Endothelial cell of umbilical vein (primary cell): ENCODE results near the gene TUBB3. TPM values are rescaled to one million over a fixed set of nuclear protein-coding genes. Genes with fewer than 3 reads are reported as not detected.

Source experiments
- BruUV-seq: library from RNA; stranded (reverse); fragments of 400-500 nt; replicated peaks from 2 replicates; lab custom pipeline; 2021; lab: Mats Ljungman, UMichigan
- CTCF ChIA-PET: fragments of 300-600, 350-600 bp; sonication (Branson Sonifier 250); formaldehyde crosslinking; loops from one replicate; lab custom pipeline; 2021; ENCODE audit warnings: antibody characterized with exemption, inconsistent platforms; lab: Charles Lee
- POLR2A ChIA-PET: fragments of 300-600, 350-600 bp; sonication (Branson Sonifier 250); formaldehyde crosslinking; loops from one replicate; lab custom pipeline; 2021; ENCODE audit warnings: antibody characterized with exemption, inconsistent platforms; lab: Charles Lee
- DNase-seq: peaks from one replicate; pipeline ENCODE4 v3.0.0-alpha.2; 2011; ENCODE audit warnings: low read depth, low spot score
- FAIRE-seq: peaks from 2 replicates; lab custom pipeline; 2011; peaks lifted over from hg19 to GRCh38; lab: Jason Lieb, UNC
- H2AFZ ChIP-seq: 2 replicates; pipeline ENCODE4 v1.6.0; 2012; ENCODE audit warnings: low read depth, low read length, control low read depth, inconsistent platforms
- H3K27ac ChIP-seq: 2 replicates; pipeline ENCODE4 v1.5.1; 2011; ENCODE audit warnings: low read depth, mild to moderate bottlenecking, control low read depth, low read length, moderate library complexity; ENCODE audit not compliant: insufficient read depth
- H3K27me3 ChIP-seq, 2 experiments: 2 replicates each; pipeline versions ENCODE4 v1.6.0 to v1.6.1; 2011; ENCODE audit warnings: low read length in 2 of 2, mixed read lengths in 1 of 2; ENCODE audit not compliant: control insufficient read depth in 2 of 2, insufficient read depth in 2 of 2
- H3K36me3 ChIP-seq, 2 experiments: 2 replicates in 1 of 2; 3 replicates in 1 of 2; pipeline ENCODE4 v1.5.1; 2011; ENCODE audit warnings: low read length in 2 of 2, mild to moderate bottlenecking in 1 of 2, moderate library complexity in 1 of 2; ENCODE audit not compliant: control insufficient read depth in 2 of 2, insufficient read depth in 2 of 2; ENCODE audit errors: extremely low read depth in 1 of 2
- H3K4me1 ChIP-seq: 3 replicates; pipeline ENCODE4 v1.5.1; 2011; ENCODE audit warnings: mild to moderate bottlenecking, low read length; ENCODE audit not compliant: control insufficient read depth, insufficient read depth; ENCODE audit errors: extremely low read depth
- H3K4me2 ChIP-seq: 2 replicates; pipeline ENCODE4 v1.6.1; 2011; ENCODE audit warnings: low read length, control low read depth, mixed read lengths; ENCODE audit not compliant: insufficient read depth
- H3K4me3 ChIP-seq, 3 experiments: fragments of 200-600 bp in 1 of 3; sonication (generic), shearing (Covaris generic) in 1 of 3; replicated peaks in 1 of 3; 2 replicates each; pipeline ENCODE4 v1.5.1; 2011 to 2016; ENCODE audit warnings: control low read depth in 3 of 3, low read length in 3 of 3, mild to moderate bottlenecking in 2 of 3, inconsistent platforms in 1 of 3, low read depth in 1 of 3, moderate library complexity in 1 of 3; ENCODE audit not compliant: insufficient read depth in 1 of 3
- H3K79me2 ChIP-seq: 2 replicates; pipeline ENCODE4 v1.6.0; 2012; ENCODE audit warnings: low read length, inconsistent platforms; ENCODE audit not compliant: control insufficient read depth, insufficient read depth
- H3K9ac ChIP-seq: replicated peaks from 2 replicates; pipeline ENCODE3; 2011; ENCODE audit warnings: low read length, control low read depth; ENCODE audit not compliant: insufficient read depth; ENCODE audit errors: extremely low read depth
- H3K9me1 ChIP-seq: replicated peaks from 3 replicates; pipeline ENCODE4 v1.6.0; 2011; ENCODE audit warnings: mild to moderate bottlenecking, low read length; ENCODE audit not compliant: control insufficient read depth, insufficient read depth; ENCODE audit errors: extremely low read depth
- H3K9me3 ChIP-seq: replicated peaks from 2 replicates; pipeline ENCODE4 v1.5.1; 2012; ENCODE audit warnings: low read length, inconsistent platforms; ENCODE audit not compliant: control insufficient read depth, insufficient read depth
- H4K20me1 ChIP-seq: replicated peaks from 2 replicates; pipeline ENCODE3; 2011; ENCODE audit warnings: mild to moderate bottlenecking, low read length; ENCODE audit not compliant: control insufficient read depth, insufficient read depth; ENCODE audit errors: extremely low read depth
- CTCF ChIP-seq, 2 donors: IDR thresholded peaks; 1 replicate in 1 of 2; 2 replicates in 1 of 2; pipeline ENCODE4 v1.5.1; 2011; ENCODE audit warnings: low read length in 2 of 2, mild to moderate bottlenecking in 2 of 2, moderate library complexity in 2 of 2, control low read depth in 1 of 2, inconsistent platforms in 1 of 2, low read depth in 1 of 2; ENCODE audit not compliant: insufficient read depth in 1 of 2; ENCODE audit errors: extremely low read depth in 1 of 2
- EZH2 ChIP-seq: IDR thresholded peaks from 2 replicates; pipeline ENCODE4 v1.6.1; 2012; ENCODE audit warnings: borderline replicate concordance, low read depth, mild to moderate bottlenecking, moderate library complexity, low read length, inconsistent platforms; ENCODE audit not compliant: severe bottlenecking
- POLR2AphosphoS5 ChIP-seq: IDR thresholded peaks from 2 replicates; pipeline ENCODE4 v1.6.1; 2012; ENCODE audit warnings: low read depth, mild to moderate bottlenecking, control low read depth, low read length, moderate library complexity; ENCODE audit not compliant: insufficient read depth
- dilution Hi-C: fragments of 300-500 bp; cut with MboI; formaldehyde crosslinking; loops from one replicate; pipeline ENCODE4 v1.15.0; 2019; ENCODE audit warnings: low sequenced_read_pairs; ENCODE audit not compliant: extremely low pct_ligation_motif_present
- intact Hi-C: fragments of 100-400 bp; cut with micrococcal nuclease; formaldehyde crosslinking; loops from one replicate; pipeline ENCODE4 v1.10.0; 2022
- polyA plus RNA-seq, 4 experiments: library from polyadenylated mRNA; depleted of rRNA in 3 of 4; stranded (reverse) in 3 of 4; unstranded in 1 of 4; fragments of >200 nt; gene quantifications; 2 replicates each; pipeline versions ENCODE4 v1.2.1 to v1.2.3, GENCODE V29; 2011 to 2012; ENCODE audit warnings: missing spikeins in 1 of 4
- total RNA-seq: library from RNA; stranded (reverse); gene quantifications from 2 replicates; pipeline ENCODE4 v1.2.3, GENCODE V29; 2021

TUBB3 gene
- total and polyA plus RNA-seq, 2 donors (not counting 3 experiments of a cell fraction or from before 2014, with no cell fraction given) = 170 to 215 TPM

GRCh38 chr16:89919535-89920406 is 3.4 kb upstream of the TUBB3 start:
- CTCF ChIA-PET = interaction anchor here (1.1 to 2.5 kb wide), 2 partner anchors 9 to 11 kb away, joined by 6 to 54 read pairs; no protein-coding TSS in a partner anchor
- no peak overlapping the region for H3K4me3 ChIP-seq
- no peaks in the 10 kb centered on the region for H3K9me1 ChIP-seq
- H3K27me3 ChIP-seq = no peaks in the 10 kb centered on the region
- no peaks in the 10 kb centered on the region for H4K20me1 ChIP-seq
- no peak overlapping the region for H2AFZ ChIP-seq
- H3K4me2 ChIP-seq = no peak overlapping the region
- H3K79me2 ChIP-seq = peaks cover 2% of the 10 kb centered on the region
- intact Hi-C loops (loop anchor here (5.0 kb wide), 3 partner anchors 102 to 217 kb away; partner anchors contain the start of genes FANCA, SPATA2L, VPS9D1 and ZNF276), dilution Hi-C loops (no loop called here)
- no TSS peak for BruUV-seq
- H3K36me3 ChIP-seq = no peaks in the 10 kb centered on the region
- POLR2A ChIA-PET = no interaction called here
- no peak for DNase-seq
- H3K4me1 ChIP-seq = peaks cover 34% of the 10 kb centered on the region
- FAIRE-seq = no peak
- H3K27ac ChIP-seq = no peak overlapping the region
- H3K9ac ChIP-seq = no peak overlapping the region
- TF ChIP-seq POLR2AphosphoS5 (no peak), CTCF (IDR thresholded peaks at IDR 0.05; ENCODE audit: extremely low read depth in 1 of 2, insufficient read depth in 1 of 2, low read depth in 1 of 2, low read length in 2 of 2) (no peak), EZH2 (no peak)
- H3K9me3 ChIP-seq = no peaks in the 10 kb centered on the region
